GM18519 (cell line): ENCODE data around the gene ADPGK.
"Not testable (repeated sequence)": the region's sequence is repeated elsewhere in the genome, so short reads cannot be mapped to it uniquely, and the experiment has no call there.

Experiments used
- ATAC-seq: cut with Tn5 transposase; IDR thresholded peaks from one replicate; pipeline ENCODE4 v1.9.1; 2021; ENCODE audit warnings: mild to moderate bottlenecking, moderate library complexity; ENCODE audit not compliant: unreplicated experiment, low FRiP score

ADPGK gene

GRCh38 chr15:72754096-72754495 lies 29.5 kb downstream of the ADPGK start:
- ATAC-seq, result no peak

GRCh38 chr15:72751751-72752455 lies 31.7 kb downstream of the ADPGK start:
- no peak for ATAC-seq

- ATAC-seq, result no peak
These were observed 33.9 kb downstream of the ADPGK start for GRCh38 chr15:72749700-72750099.

GRCh38 chr15:72740219-72740618 lies 43.3 kb downstream of the ADPGK start:
- ATAC-seq, result peak; percentile 67

- ATAC-seq, result no peak
These were observed 45.8 kb downstream of the ADPGK start for GRCh38 chr15:72737723-72738122.

GRCh38 chr15:72737061-72737460 lies 46.5 kb downstream of the ADPGK start:
- no peak for ATAC-seq

GRCh38 chr15:72735111-72735510 lies 48.4 kb downstream of the ADPGK start:
- ATAC-seq, result no peak

GRCh38 chr15:72733941-72734738 lies 49.4 kb downstream of the ADPGK start:
- ATAC-seq, result no peak

- no peak for ATAC-seq
These were observed 51.0 kb downstream of the ADPGK start for GRCh38 chr15:72732516-72732915.

GRCh38 chr15:72732086-72732485 lies 51.5 kb downstream of the ADPGK start:
- ATAC-seq, result no peak

- no peak for ATAC-seq
These were observed 54.7 kb downstream of the ADPGK start for GRCh38 chr15:72728821-72729220.

GRCh38 chr15:72728249-72728648 lies 55.3 kb downstream of the ADPGK start:
- not testable (repeated sequence) for ATAC-seq

- ATAC-seq, result no peak
These were observed 56.4 kb downstream of the ADPGK start for GRCh38 chr15:72727154-72727553.

- not testable (repeated sequence) for ATAC-seq
These were observed 57.7 kb downstream of the ADPGK start for GRCh38 chr15:72725851-72726250.

- ATAC-seq, result no peak
These were observed 58.1 kb downstream of the ADPGK start for GRCh38 chr15:72725446-72725845.

- ATAC-seq, result no peak
These were observed 59.5 kb downstream of the ADPGK start for GRCh38 chr15:72724028-72724427.

- ATAC-seq, result no peak
These were observed 61.4 kb downstream of the ADPGK start for GRCh38 chr15:72722071-72722696.

GRCh38 chr15:72708551-72709303 lies 74.8 kb downstream of the ADPGK start:
- not testable (repeated sequence) for ATAC-seq

- ATAC-seq, result no peak
These were observed 77.3 kb downstream of the ADPGK start for GRCh38 chr15:72706266-72706665.
